Mesodermal cell (in vitro differentiated cells): ENCODE data around the gene AADACL2.

Source experiments
- H3K27ac ChIP-seq: 2 replicates; pipeline ENCODE4 v1.7.0; 2013; ENCODE audit warnings: mild to moderate bottlenecking, low read depth, low read length, moderate library complexity; ENCODE audit not compliant: severe bottlenecking
- H3K36me3 ChIP-seq: 2 replicates; pipeline ENCODE4 v1.7.1; 2013; ENCODE audit warnings: mild to moderate bottlenecking, low read length, moderate library complexity; ENCODE audit not compliant: control insufficient read depth, insufficient read depth
- H3K4me1 ChIP-seq: one replicate; pipeline ENCODE4 v1.7.1; 2013; ENCODE audit warnings: mild to moderate bottlenecking, low read length; ENCODE audit not compliant: insufficient read depth, control insufficient read depth, poor library complexity, severe bottlenecking
- H3K4me3 ChIP-seq: 2 replicates; pipeline ENCODE4 v1.7.0; 2013; ENCODE audit warnings: low read length, control low read depth, mild to moderate bottlenecking; ENCODE audit not compliant: insufficient read depth, poor library complexity, severe bottlenecking; ENCODE audit errors: extremely low read depth
- H3K9me3 ChIP-seq: 2 replicates; pipeline ENCODE4 v1.7.1; 2013; ENCODE audit warnings: mild to moderate bottlenecking, low read length, moderate library complexity; ENCODE audit not compliant: control insufficient read depth
- WGBS, 2 experiments: methylation state at CpG; one replicate each; pipeline ENCODE4 v1.1.5; 2013; ENCODE audit warnings: missing lambda C conversion rate in 2 of 2; ENCODE audit not compliant: insufficient coverage in 2 of 2; 5-methylcytosine and 5-hydroxymethylcytosine counted together

AADACL2 gene

DNA sequence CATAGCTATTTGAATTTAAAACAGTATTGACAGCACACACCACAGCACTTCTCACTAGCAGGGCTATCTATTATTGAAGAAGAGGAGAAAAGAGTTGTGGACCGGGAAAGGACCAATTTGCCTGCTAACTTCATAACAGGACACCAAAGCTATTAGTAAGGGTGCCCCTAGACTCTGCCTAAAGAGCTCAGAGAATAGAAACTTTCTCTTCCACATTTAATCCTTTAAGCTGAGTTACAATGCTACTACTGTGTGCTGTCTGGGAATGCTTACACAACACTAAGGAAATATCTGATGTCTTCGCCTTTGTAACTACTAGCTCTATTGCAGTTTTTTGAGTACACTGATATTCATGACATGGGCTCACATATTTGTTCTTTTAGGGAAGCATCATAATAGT lies 66.7 kb downstream of the AADACL2 start:
- H3K4me1 ChIP-seq = peaks cover 3% of the 10 kb centered on the region
- no peak overlapping the region for H3K27ac ChIP-seq
- WGBS, 2 experiments = 20% methylated on average over 1 of the region's 2 CpGs; no CpG with 5 or more reads in 1 of the 2 experiments
- H3K4me3 ChIP-seq = no peak overlapping the region
- no peaks in the 10 kb centered on the region for H3K9me3 ChIP-seq
- H3K36me3 ChIP-seq = no peaks in the 10 kb centered on the region

DNA sequence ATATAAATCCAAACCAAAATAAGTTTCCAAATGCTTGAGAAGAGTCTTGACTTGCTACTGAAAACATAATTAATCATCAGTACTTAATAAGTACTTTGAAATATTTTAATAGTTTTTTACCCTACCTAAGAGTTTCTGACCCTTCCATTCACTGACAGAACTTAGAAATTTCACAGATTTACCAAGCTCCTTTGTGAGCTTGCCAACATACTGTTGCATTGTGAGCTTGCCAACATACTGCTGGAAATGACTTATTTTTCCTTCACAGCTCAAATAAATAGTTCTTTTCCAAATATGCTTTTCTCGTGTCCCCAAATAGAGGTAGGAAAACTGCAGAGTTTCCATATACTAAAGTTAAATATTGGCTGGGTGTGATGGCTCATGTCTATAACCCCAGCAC lies 70.5 kb downstream of the AADACL2 start:
- no peak overlapping the region for H3K4me3 ChIP-seq
- no peaks in the 10 kb centered on the region for H3K36me3 ChIP-seq
- H3K9me3 ChIP-seq = peaks cover 18% of the 10 kb centered on the region
- no peak overlapping the region for H3K27ac ChIP-seq
- whole genome bisulfite sequencing, 2 experiments = no CpG with 5 or more reads among the region's 1 CpG
- H3K4me1 ChIP-seq = peaks cover 3% of the 10 kb centered on the region

- WGBS, 2 experiments = 77 to 86% methylated on average over 9 to 15 of the region's 15 CpGs
Observed at GRCh38 chr3:151806838-151807237, 73.1 kb downstream of the AADACL2 start.

More at GRCh38 chr3:151806838-151807237, 73.1 kb downstream of the AADACL2 start:
- no peak overlapping the region for H3K27ac ChIP-seq
- H3K9me3 ChIP-seq = peaks cover 32% of the 10 kb centered on the region
- no peaks in the 10 kb centered on the region for H3K4me1 ChIP-seq
- H3K36me3 ChIP-seq = no peaks in the 10 kb centered on the region
- H3K4me3 ChIP-seq = no peak overlapping the region
